HepG2 (cell line): Measurements from ENCODE around the gene DUSP12. TPM values are rescaled to one million over a fixed set of nuclear protein-coding genes. Genes with fewer than 3 reads are reported as not detected.
A peak's percentile ranks its signal among the peaks of the same experiment; 100 is the strongest.

ENCODE experiments used
- BATF2 ChIP-seq: sonication (generic); formaldehyde crosslinking; IDR thresholded peaks from 2 replicates; pipeline ENCODE4 v1.8.0; 2022; ENCODE audit warnings: mild to moderate bottlenecking, missing genetic modification reagents, moderate library complexity
- FOXP1 ChIP-seq, 2 experiments: fragments of 450-650 bp in 1 of 2; IDR thresholded peaks; 2 replicates each; pipeline ENCODE4 v1.6.1; 2017 to 2018; ENCODE audit warnings: antibody characterized with exemption in 1 of 2
- GABPA ChIP-seq, 2 experiments: IDR thresholded peaks; 2 replicates each; pipeline ENCODE4 v1.6.1; 2011 to 2016; ENCODE audit warnings: low read depth in 2 of 2, low read length in 1 of 2, missing biosample characterization in 1 of 2, missing genetic modification characterization in 1 of 2
- HNF1A ChIP-seq, 2 experiments: sonication (generic) in 1 of 2; formaldehyde crosslinking in 1 of 2; IDR thresholded peaks; 2 replicates each; pipeline versions ENCODE4 v1.4.0 to v1.6.1; 2016 to 2020; ENCODE audit warnings: borderline replicate concordance in 1 of 2, low read depth in 1 of 2, mild to moderate bottlenecking in 1 of 2, missing genetic modification reagents in 1 of 2
- HOMEZ ChIP-seq: IDR thresholded peaks from 2 replicates; pipeline ENCODE4 v1.6.1; 2016; ENCODE audit warnings: low read depth
- ISL2 ChIP-seq: sonication (generic); formaldehyde crosslinking; IDR thresholded peaks from 2 replicates; pipeline ENCODE4 v1.5.0; 2020; ENCODE audit warnings: missing genetic modification reagents
- NCOA2 ChIP-seq: sonication (generic); formaldehyde crosslinking; IDR thresholded peaks from 2 replicates; pipeline ENCODE4 v1.8.0; 2022; ENCODE audit warnings: inconsistent platforms
- NFKBIZ ChIP-seq: IDR thresholded peaks from 2 replicates; pipeline ENCODE4 v1.6.1; 2018; ENCODE audit warnings: missing genetic modification reagents, missing compliant biosample characterization
- PHF21A ChIP-seq: sonication (generic); formaldehyde crosslinking; IDR thresholded peaks from 2 replicates; pipeline ENCODE4 v1.5.0; 2020; ENCODE audit warnings: mild to moderate bottlenecking, missing genetic modification reagents
- SALL2 ChIP-seq: sonication (generic); formaldehyde crosslinking; IDR thresholded peaks from 2 replicates; pipeline ENCODE4 v1.8.1; 2023; ENCODE audit warnings: mild to moderate bottlenecking, missing genetic modification reagents, inconsistent platforms
- SOX5 ChIP-seq: IDR thresholded peaks from 2 replicates; pipeline ENCODE4 v1.6.1; 2016; ENCODE audit warnings: borderline replicate concordance
- ZC3H13 ChIP-seq: sonication (generic); formaldehyde crosslinking; IDR thresholded peaks from 2 replicates; pipeline ENCODE4 v1.8.1; 2023; ENCODE audit warnings: mild to moderate bottlenecking, missing genetic modification reagents, moderate library complexity
- ZNF207 ChIP-seq: fragments of 450-650 bp; IDR thresholded peaks from 2 replicates; pipeline ENCODE4 v1.6.1; 2016; ENCODE audit warnings: antibody characterized with exemption, borderline replicate concordance
- ZNF350 ChIP-seq: sonication (generic); formaldehyde crosslinking; IDR thresholded peaks from 2 replicates; pipeline ENCODE4 v1.4.0; 2020; ENCODE audit warnings: mild to moderate bottlenecking, low read depth, missing genetic modification reagents, borderline replicate concordance
- ZNF574 ChIP-seq: sonication (generic); formaldehyde crosslinking; IDR thresholded peaks from 2 replicates; pipeline ENCODE4 v1.4.0; 2020; ENCODE audit warnings: missing genetic modification reagents
- ZNF614 ChIP-seq: IDR thresholded peaks from 2 replicates; pipeline ENCODE4 v1.6.1; 2018; ENCODE audit warnings: missing biosample characterization, missing genetic modification reagents, inconsistent platforms, borderline replicate concordance
- ZNF800 ChIP-seq: sonication (generic); formaldehyde crosslinking; IDR thresholded peaks from 2 replicates; pipeline ENCODE4 v1.4.0; 2020; ENCODE audit warnings: missing genetic modification reagents
- polyA plus RNA-seq, 8 experiments: library from polyadenylated mRNA; depleted of rRNA in 3 of 8; stranded (reverse) in 7 of 8; unstranded in 1 of 8; fragments of >200 nt; fragmentation: Illumina TruSeq in 4 of 8; extraction: Trizol in 4 of 8; gene quantifications; 2 replicates each; pipeline versions ENCODE4 v1.2.1 to v1.2.3, GENCODE V29; 2011 to 2016; ENCODE audit warnings: low read depth in 4 of 8, missing spikeins in 1 of 8, mixed read lengths in 1 of 8; ENCODE audit not compliant: insufficient read depth in 1 of 8
- total RNA-seq, 5 experiments: library from RNA; depleted of rRNA; stranded (reverse); fragments of >200 nt; fragmentation: Illumina TruSeq; extraction: Trizol; gene quantifications; 2 replicates each; pipeline ENCODE4 v1.2.3, GENCODE V29; 2016; ENCODE audit warnings: low read depth in 1 of 5

Gene DUSP12
- total and polyA plus RNA-seq, 2 of the 13 experiments (the other 11 are each of a cell fraction or from before 2014, with no cell fraction given), result 36.7 to 37.1 TPM

- TF ChIP-seq HNF1A (IDR thresholded peaks at IDR 0.05; ENCODE audit: low read depth) (peak; percentile 92), HNF1A (CRISPR knock-in tag; IDR thresholded peaks at IDR 0.05; ENCODE audit: borderline replicate concordance) (peak; percentile 97), ZNF800 (CRISPR knock-in tag) (peak; percentile 53; the same call in 1 of the 2 replicates), NCOA2 (peak; percentile 57), PHF21A (peak; percentile 43; the same call in 1 of the 2 replicates), ZNF207 (no peak), NFKBIZ (CRISPR knock-in tag) (no peak), SOX5 (CRISPR knock-in tag) (peak; percentile 82), GABPA (IDR thresholded peaks at IDR 0.05; ENCODE audit: low read depth, low read length) (no peak), GABPA (CRISPR knock-in tag; IDR thresholded peaks at IDR 0.05; ENCODE audit: low read depth) (0 out of 2 replicates have a peak, but pooled peaks have one; percentile 27), ZC3H13 (CRISPR knock-in tag) (no peak), SALL2 (CRISPR knock-in tag) (no peak), FOXP1 (IDR thresholded peaks at IDR 0.05) (peak; percentile 27; the same call in 1 of the 2 replicates), FOXP1 (CRISPR knock-in tag; IDR thresholded peaks at IDR 0.05) (peak; percentile 87), ISL2 (CRISPR knock-in tag) (peak; percentile 54; the same call in 1 of the 2 replicates), HOMEZ (peak; percentile 91), ZNF614 (peak; percentile 67; the same call in 1 of the 2 replicates), ZNF350 (CRISPR knock-in tag) (peak; percentile 53; the same call in 1 of the 2 replicates), ZNF574 (peak; percentile 85), BATF2 (no peak)
Measured at GRCh38 chr1:161702250-161702649, 47.3 kb upstream of the DUSP12 start (continued).
